NCI-H1417 (cell line): Measurements from ENCODE around the gene TBL1X.
A peak's percentile ranks its signal among the peaks of the same experiment; 100 is the strongest.

Experiments
- DNase-seq, 3 experiments: peaks; one replicate each; lab custom pipeline; 2025; lab: John Stamatoyannopoulos, UW

The TBL1X gene

GRCh38 chrX:9628779-9629493 lies 164.1 kb downstream of the TBL1X start:
- DNase-seq = no peak

DNA sequence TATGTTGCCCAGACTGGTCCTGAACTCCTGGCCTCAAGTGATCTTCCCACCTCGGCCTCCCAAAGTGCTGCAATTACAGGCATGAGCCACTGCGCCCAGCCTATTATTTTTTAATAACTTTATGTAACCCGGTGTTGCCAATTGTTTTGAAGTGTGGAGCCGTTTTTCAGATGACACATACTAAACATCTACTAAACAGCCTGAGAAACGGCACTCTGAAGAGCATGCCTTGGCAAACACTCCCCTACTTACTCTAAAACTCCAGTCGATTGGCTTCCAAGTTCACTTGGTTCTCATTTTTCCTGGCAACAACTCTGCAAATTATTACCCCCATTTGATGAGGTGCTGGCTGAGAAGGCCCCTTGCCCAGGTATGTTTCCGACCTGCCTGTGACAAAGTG lies 169.7 kb downstream of the TBL1X start:
- no peak for DNase-seq

- DNase-seq = no peak
These were observed 170.5 kb downstream of the TBL1X start for GRCh38 chrX:9635368-9635767.

DNA sequence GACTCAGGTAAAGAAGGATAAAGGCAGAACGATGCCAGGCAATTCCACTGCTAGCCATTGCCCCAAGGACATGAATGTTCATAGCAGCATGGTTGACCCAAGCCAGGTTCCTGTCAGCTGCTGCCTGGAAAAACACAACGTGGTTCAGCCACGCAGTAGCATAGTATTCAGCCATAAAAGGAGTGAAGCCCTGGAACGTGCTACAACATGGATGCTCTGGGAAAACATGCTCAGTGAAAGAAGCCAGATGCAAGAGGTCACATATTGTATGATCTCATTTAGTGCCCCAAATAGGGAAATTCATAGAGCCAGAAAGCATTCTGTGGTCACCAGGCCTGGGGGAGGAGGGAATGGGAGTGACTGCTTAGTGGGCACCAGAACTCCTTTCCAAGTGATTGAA lies 170.9 kb downstream of the TBL1X start:
- DNase-seq = no peak

DNA sequence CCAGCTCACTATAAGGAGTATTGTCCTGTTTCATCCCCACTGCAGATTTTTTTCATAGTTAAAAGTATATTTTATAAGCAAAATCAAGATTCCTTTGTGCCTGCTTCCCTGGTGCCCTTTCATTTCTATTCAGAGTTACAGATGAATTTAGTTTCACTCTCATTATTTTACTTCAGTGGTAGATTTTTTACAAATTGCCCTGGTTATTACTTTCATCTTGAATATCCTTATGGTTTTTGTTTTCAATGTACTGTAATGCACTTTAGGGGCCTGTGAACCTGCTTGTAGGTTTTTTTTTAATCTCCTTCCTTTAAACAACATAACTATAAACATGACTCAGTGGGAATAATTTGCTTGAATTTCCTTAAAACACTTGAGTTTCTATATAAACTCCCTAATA lies 174.0 kb downstream of the TBL1X start:
- no peak for DNase-seq

- DNase-seq = peak in 1 of 3 experiments; percentile 11
These were observed 177.6 kb downstream of the TBL1X start for GRCh38 chrX:9642270-9642995.

- no peak for DNase-seq
These were observed 178.9 kb downstream of the TBL1X start for GRCh38 chrX:9643807-9644206.

- DNase-seq = peak in 2 of 3 experiments; percentile 12 to 57
These were observed 179.5 kb downstream of the TBL1X start for GRCh38 chrX:9644335-9644734.

DNA sequence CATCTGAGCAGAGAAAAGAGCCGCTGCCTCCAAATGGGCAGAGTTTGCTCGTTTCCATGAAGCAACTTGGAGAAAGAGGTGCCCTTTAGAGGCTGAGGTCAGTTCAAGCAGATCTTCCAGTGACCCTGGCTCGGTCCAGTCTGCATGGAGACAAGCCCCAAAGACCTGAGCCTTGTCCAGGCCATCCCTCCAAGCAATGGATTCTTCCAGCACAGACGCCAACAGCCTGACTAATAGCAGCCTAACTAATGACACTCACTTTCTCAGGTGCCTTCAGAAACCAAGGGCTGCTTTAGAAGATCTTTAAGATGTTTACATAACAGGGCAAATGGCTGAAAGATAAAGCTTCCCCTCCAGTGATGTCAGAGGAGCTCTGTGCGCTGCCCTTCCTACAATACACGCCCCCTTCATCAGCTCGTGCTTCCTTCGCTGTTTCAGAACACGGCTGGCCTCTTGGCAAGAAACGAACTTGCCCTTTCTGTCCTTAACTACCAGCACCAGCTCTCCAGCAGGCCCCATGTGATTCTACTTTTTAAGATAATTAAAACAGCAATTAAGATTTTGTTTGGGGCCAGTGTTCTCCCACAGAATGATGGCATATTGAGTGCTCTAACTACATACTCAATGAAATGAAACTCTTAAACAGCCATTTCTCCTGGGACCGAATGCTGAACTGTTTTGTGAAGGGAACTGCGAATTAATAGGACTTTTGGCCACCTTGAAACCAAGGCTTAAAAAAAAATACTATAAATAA lies 181.8 kb downstream of the TBL1X start:
- DNase-seq = no peak

GRCh38 chrX:9647431-9647830 lies 182.6 kb downstream of the TBL1X start:
- DNase-seq = no peak

- no peak for DNase-seq
These were observed 185.2 kb downstream of the TBL1X start for GRCh38 chrX:9650091-9650490.

- no peak for DNase-seq
These were observed 186.9 kb downstream of the TBL1X start for GRCh38 chrX:9651737-9652136.

DNA sequence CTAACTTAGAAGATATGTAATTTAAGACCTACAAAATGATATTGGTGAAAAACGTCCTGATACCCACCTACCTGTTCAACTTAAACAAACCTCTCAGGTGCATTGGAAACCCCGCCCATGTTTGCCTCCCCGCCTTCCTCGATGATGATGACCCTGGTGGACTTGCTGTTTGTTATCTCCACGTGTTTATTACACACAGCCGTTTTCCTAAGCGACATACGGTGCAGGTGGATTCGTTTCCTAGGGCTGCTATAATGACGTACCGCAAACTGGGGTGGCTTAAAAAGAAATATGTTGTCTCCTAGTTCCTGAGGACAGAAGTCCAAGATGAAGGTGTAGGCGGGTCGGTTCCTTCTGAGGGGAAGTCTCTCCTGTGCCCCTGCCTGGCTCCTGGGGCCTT lies 190.1 kb downstream of the TBL1X start:
- no peak for DNase-seq

DNA sequence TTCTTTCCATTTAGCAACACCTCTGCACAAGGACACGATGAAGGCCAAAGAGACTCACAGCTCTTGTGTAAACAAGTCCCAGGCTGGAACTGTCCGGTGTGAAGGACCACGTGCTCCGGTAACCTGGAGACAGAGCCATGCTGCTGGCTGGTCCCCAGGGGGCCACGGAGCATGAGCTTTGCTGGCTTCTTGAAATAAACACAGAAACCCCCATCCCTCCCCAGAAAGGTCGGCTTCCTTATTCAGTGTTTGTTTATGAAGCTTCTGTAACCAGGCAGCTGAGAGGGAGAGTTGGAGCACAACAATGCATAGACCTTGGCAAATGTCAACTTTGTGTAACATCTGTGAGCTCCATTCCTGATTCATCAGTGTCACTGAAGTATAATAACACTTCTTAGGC lies 191.4 kb downstream of the TBL1X start:
- DNase-seq = peak; percentile 28 to 76 (median 67)

DNA sequence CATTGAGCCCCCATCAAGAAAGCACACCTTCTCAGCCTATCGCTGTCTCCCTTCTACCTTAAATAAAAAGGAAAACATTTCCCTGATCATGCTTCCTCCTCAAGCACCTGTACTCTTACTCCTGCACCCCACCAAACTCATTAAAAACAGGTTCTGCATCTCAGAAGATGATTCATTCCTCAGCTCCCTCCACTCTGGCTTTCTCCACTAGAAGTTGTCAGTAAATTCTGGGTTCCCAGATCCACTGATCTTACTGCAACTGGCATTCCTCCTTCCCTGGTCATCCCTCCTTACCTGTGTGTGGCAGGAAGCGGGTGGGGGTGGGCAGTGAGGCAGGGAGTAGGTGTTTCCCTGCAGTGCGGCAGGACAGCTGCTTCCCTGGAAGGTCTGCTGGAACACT lies 192.0 kb downstream of the TBL1X start:
- DNase-seq = no peak

GRCh38 chrX:9657590-9658256 lies 192.9 kb downstream of the TBL1X start:
- no peak for DNase-seq

GRCh38 chrX:9658409-9658808 lies 193.6 kb downstream of the TBL1X start:
- DNase-seq = no peak

GRCh38 chrX:9659571-9660195 lies 194.8 kb downstream of the TBL1X start:
- no peak for DNase-seq

GRCh38 chrX:9662148-9662547 lies 197.3 kb downstream of the TBL1X start:
- no peak for DNase-seq

DNA sequence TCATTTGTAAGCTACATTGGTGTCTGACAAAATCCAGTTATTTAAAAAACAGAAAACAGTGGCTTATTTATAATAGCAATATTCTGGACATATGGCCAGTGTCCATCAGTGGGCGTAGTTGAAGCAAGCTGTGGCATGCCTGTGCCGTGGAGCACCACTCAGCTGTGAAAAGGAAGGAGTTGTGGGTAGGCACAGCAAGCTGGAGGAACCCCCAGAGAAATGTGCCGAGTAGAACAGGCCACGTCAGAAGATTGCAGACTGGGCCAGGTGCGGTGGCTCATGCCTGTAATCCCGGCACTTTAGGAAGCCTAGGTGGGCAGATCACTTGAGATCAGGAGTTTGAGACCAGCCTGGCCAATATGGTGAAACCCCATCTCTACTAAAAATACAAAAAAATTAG lies 198.4 kb downstream of the TBL1X start:
- DNase-seq = no peak

DNA sequence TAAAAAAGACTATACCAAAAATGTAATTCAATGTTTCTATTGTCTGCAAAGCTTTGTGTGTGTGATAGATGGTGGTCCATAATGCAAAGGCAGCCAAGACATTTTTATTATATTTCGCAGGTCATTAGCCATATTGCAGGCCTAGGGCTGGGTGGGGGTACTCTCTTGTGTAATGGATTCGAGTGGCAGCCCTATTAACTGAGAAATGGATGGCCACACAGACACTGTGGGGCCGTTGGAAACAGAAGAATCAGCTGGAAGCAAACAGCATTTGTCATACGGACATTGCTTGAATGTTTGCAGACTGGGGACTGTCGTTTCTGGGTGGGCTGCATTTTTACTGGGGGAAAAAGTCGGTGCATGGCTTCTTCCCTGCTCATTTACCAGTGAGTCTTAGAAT lies 199.4 kb downstream of the TBL1X start:
- no peak for DNase-seq

GRCh38 chrX:9665113-9665512 lies 200.3 kb downstream of the TBL1X start:
- no peak for DNase-seq
